Measurements from ENCODE around the gene RGS6.

The RGS6 gene

GRCh38 chr14:72532686-72533454, 600.6 kb downstream of the RGS6 start:
- in situ Hi-C loops (cut with HindIII; ENCODE audit: low pct_ligation_motif_present, low sequenced_read_pairs) = no loop called here
- H3K4me3 ChIP-seq (ENCODE audit: low read depth, low read length) = no peak overlapping the region
- TF ChIP-seq CTCF (IDR thresholded peaks at IDR 0.05; ENCODE audit: low read depth, low read length, missing control alignments) = no peak
- no peak for DNase-seq
- H3K27ac ChIP-seq = no peak overlapping the region
- H3K27me3 ChIP-seq (replicated peaks) = no peaks in the 10 kb centered on the region
- no peaks in the 10 kb centered on the region for H3K36me3 ChIP-seq (replicated peaks)

DNA sequence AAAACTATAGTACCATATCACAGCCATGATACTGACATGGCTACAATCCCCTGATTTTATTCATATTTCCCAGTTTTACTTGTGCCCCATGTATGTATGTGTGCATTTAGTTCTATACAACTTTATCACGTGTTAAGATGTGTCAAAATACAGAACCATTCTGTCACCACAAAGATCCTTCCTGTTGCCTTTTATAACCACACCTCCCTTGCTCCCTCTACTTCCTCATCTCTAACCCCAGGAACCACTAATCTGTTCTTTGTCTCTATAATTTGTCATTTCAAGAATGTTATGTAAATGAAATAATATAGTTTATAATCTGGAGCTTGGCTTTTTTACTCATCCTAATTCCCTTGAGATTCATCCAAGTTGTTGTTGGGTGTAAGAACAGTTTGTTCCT, 603.3 kb downstream of the RGS6 start:
- no peak for DNase-seq
- H3K27ac ChIP-seq = no peak overlapping the region
- in situ Hi-C loops (cut with HindIII; ENCODE audit: low pct_ligation_motif_present, low sequenced_read_pairs) = no loop called here

GRCh38 chr14:72538387-72538786, 606.2 kb downstream of the RGS6 start:
- DNase-seq = no peak
- TF ChIP-seq CTCF (IDR thresholded peaks at IDR 0.05; ENCODE audit: low read depth, low read length, missing control alignments) = no peak
- Histone ChIP-seq H3K36me3 (replicated peaks) (no peaks in the 10 kb centered on the region), H3K27me3 (replicated peaks) (no peaks in the 10 kb centered on the region), H3K27ac (no peak overlapping the region), H3K4me3 (ENCODE audit: low read depth, low read length) (no peak overlapping the region)
- in situ Hi-C loops (cut with HindIII; ENCODE audit: low pct_ligation_motif_present, low sequenced_read_pairs) = no loop called here

More for the DNA sequence above, 603.3 kb downstream of the RGS6 start:
- TF ChIP-seq CTCF (IDR thresholded peaks at IDR 0.05; ENCODE audit: low read depth, low read length, missing control alignments) = no peak
- H3K27me3 ChIP-seq (replicated peaks) = no peaks in the 10 kb centered on the region
- H3K36me3 ChIP-seq (replicated peaks) = no peaks in the 10 kb centered on the region
- H3K4me3 ChIP-seq (ENCODE audit: low read depth, low read length) = no peak overlapping the region

- H3K36me3 ChIP-seq (replicated peaks) = no peaks in the 10 kb centered on the region
- TF ChIP-seq CTCF (IDR thresholded peaks at IDR 0.05; ENCODE audit: low read depth, low read length, missing control alignments) = no peak
- no peak overlapping the region for H3K27ac ChIP-seq
- no peak overlapping the region for H3K4me3 ChIP-seq (ENCODE audit: low read depth, low read length)
- no peak for DNase-seq
- H3K27me3 ChIP-seq (replicated peaks) = no peaks in the 10 kb centered on the region
- in situ Hi-C loops (cut with HindIII; ENCODE audit: low pct_ligation_motif_present, low sequenced_read_pairs) = no loop called here
Observed at GRCh38 chr14:72539661-72540315, 607.6 kb downstream of the RGS6 start.

DNA sequence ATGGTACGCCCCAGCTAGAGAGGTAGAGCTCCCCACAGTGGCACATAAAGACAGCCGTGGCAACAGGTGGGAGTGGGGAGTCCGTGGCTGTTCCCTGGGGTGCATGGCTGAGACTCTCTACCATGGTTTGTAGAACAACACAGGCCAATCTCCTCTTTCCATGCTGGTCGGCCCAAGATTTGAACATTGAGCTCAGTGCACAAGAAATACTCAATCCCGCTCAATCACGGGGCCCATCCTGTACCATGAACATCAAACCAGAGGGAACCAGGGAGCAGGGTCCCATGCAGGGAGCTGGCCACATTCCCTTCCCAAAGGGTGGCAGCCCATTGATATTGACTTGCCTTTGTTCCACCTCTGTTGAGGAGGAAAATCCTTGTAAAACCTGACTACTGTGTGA, 608.6 kb downstream of the RGS6 start:
- H3K36me3 ChIP-seq (replicated peaks) = no peaks in the 10 kb centered on the region
- H3K4me3 ChIP-seq (ENCODE audit: low read depth, low read length) = no peak overlapping the region
- no peak for DNase-seq
- in situ Hi-C loops (cut with HindIII; ENCODE audit: low pct_ligation_motif_present, low sequenced_read_pairs) = no loop called here
- H3K27me3 ChIP-seq (replicated peaks) = no peaks in the 10 kb centered on the region
- H3K27ac ChIP-seq = no peak overlapping the region
- no peak for TF ChIP-seq CTCF (IDR thresholded peaks at IDR 0.05; ENCODE audit: low read depth, low read length, missing control alignments)

Measured in brain microvascular endothelial cell (primary cell).